ENCODE data around the gene TRABD. TPM values are rescaled to one million over a fixed set of nuclear protein-coding genes. Genes with fewer than 3 reads are reported as not detected.

Gene TRABD
- total and polyA plus RNA-seq, 4 experiments from 2014 or later = 51.5 to 126 (median 92.8) TPM

- no peak overlapping the region for H3K4me3 ChIP-seq (ENCODE audit: low read length in 2 of 2)
- peak overlapping the region in 6 of 7 donors; percentile 30 to 93 (median 67) for H3K27ac Mint-ChIP-seq
- peak overlapping the region; percentile 25 to 89 (median 47) for H3K4me3 Mint-ChIP-seq
- peak overlapping the region; percentile 98 for H3K27ac ChIP-seq (ENCODE audit: low read depth, low read length)
- POLR2A ChIA-PET (ENCODE audit: partially characterized antibody) = interaction anchor here (0.8 to 5.9 kb wide), 10 partner anchors 21 to 374 kb away, joined by 3 to 32 read pairs (median 3); partner anchors contain the start of genes CHKB, SCO2 and TYMP
- peaks cover 19% of the 10 kb centered on the region for H3K36me3 ChIP-seq (ENCODE audit: insufficient read depth, low read length)
- no peak for DNase-seq
- H3K27me3 Mint-ChIP-seq = no peaks in the 10 kb centered on the region
- CTCF ChIA-PET (ENCODE audit: partially characterized antibody) = interaction anchor here (1.0 kb wide), 1 partner anchor 374 kb away, joined by 4 read pairs; no protein-coding TSS in a partner anchor
- peaks cover 18 to 59% (median 37%) of the 10 kb centered on the region in 4 donors for H3K4me1 Mint-ChIP-seq
- H3K36me3 Mint-ChIP-seq = peaks cover 7 to 18% of the 10 kb centered on the region in 2 donors
- H3K4me1 ChIP-seq (ENCODE audit: insufficient read depth, low read length) = peaks cover 74% of the 10 kb centered on the region
- no peaks in the 10 kb centered on the region for H3K9me3 ChIP-seq (ENCODE audit: control insufficient read depth in 1 of 2, low read length in 2 of 2)
- intact Hi-C loops (cut with micrococcal nuclease) = no loop called here
- H3K9me3 Mint-ChIP-seq = no peaks in the 10 kb centered on the region
- H3K27me3 ChIP-seq (ENCODE audit: insufficient read depth, low read length) = no peaks in the 10 kb centered on the region
Measured at GRCh38 chr22:50246242-50247175, 60.8 kb downstream of the TRABD start.

- Histone ChIP-seq H3K36me3 (ENCODE audit: insufficient read depth, low read length) (peaks cover 19% of the 10 kb centered on the region), H3K4me3 (ENCODE audit: low read length in 2 of 2) (no peak overlapping the region), H3K4me1 (ENCODE audit: insufficient read depth, low read length) (peaks cover 64% of the 10 kb centered on the region), H3K9me3 (ENCODE audit: control insufficient read depth in 1 of 2, low read length in 2 of 2) (no peaks in the 10 kb centered on the region), H3K27me3 (ENCODE audit: insufficient read depth, low read length) (no peaks in the 10 kb centered on the region), H3K27ac (ENCODE audit: low read depth, low read length) (peak overlapping the region; percentile 48)
- DNase-seq = peak in 4 of 5 donors; percentile 66 to 81 (median 72)
- intact Hi-C loops (cut with micrococcal nuclease) = no loop called here
- Mint-ChIP-seq H3K4me1 (peaks cover 12 to 51% (median 30%) of the 10 kb centered on the region in 4 donors), H3K36me3 (peaks cover 7 to 18% of the 10 kb centered on the region in 2 donors), H3K4me3 (peak overlapping the region in 7 of 8 donors; percentile 6 to 89 (median 66)), H3K27me3 (no peaks in the 10 kb centered on the region), H3K27ac (peak overlapping the region in 6 of 7 donors; percentile 87 to 95 (median 90)), H3K9me3 (no peaks in the 10 kb centered on the region)
- ChIA-PET POLR2A (ENCODE audit: partially characterized antibody) (interaction anchor here (1.1 kb wide), 2 partner anchors 22 to 94 kb away, joined by 3 read pairs; no protein-coding TSS in a partner anchor), CTCF (ENCODE audit: partially characterized antibody) (interaction anchor here (1.0 kb wide), 1 partner anchor 373 kb away, joined by 4 read pairs; no protein-coding TSS in a partner anchor)
Measured at GRCh38 chr22:50247748-50248147, 62.0 kb downstream of the TRABD start.

GRCh38 chr22:50248196-50249081 lies 62.7 kb downstream of the TRABD start:
- ChIA-PET POLR2A (ENCODE audit: partially characterized antibody) (interaction anchor here (1.1 kb wide), 2 partner anchors 21 to 94 kb away, joined by 3 read pairs; no protein-coding TSS in a partner anchor), CTCF (ENCODE audit: partially characterized antibody) (no interaction called here)
- Histone ChIP-seq H3K4me1 (ENCODE audit: insufficient read depth, low read length) (peaks cover 57% of the 10 kb centered on the region), H3K4me3 (ENCODE audit: low read length in 2 of 2) (no peak overlapping the region), H3K36me3 (ENCODE audit: insufficient read depth, low read length) (peaks cover 19% of the 10 kb centered on the region), H3K27ac (ENCODE audit: low read depth, low read length) (no peak overlapping the region), H3K9me3 (ENCODE audit: control insufficient read depth in 1 of 2, low read length in 2 of 2) (no peaks in the 10 kb centered on the region), H3K27me3 (ENCODE audit: insufficient read depth, low read length) (no peaks in the 10 kb centered on the region)
- Mint-ChIP-seq H3K4me1 (peaks cover 12 to 46% (median 28%) of the 10 kb centered on the region in 4 donors), H3K36me3 (peaks cover 7 to 18% of the 10 kb centered on the region in 2 donors), H3K4me3 (peak overlapping the region in 5 of 8 donors; percentile 17 to 89 (median 46)), H3K9me3 (no peaks in the 10 kb centered on the region), H3K27me3 (no peaks in the 10 kb centered on the region), H3K27ac (peak overlapping the region in 5 of 7 donors; percentile 87 to 95 (median 90))
- DNase-seq = no peak
- intact Hi-C loops (cut with micrococcal nuclease) = no loop called here

Other genes with a start within 250 kb of the TRABD start
- 10 to 100 TPM; 58.8 to 62.3 TPM for gene PIM3, start 225.1 kb upstream of the TRABD start, total RNA-seq
- gene PIM3, start 225.1 kb upstream of the TRABD start, polyA plus RNA-seq = 10 to 100 TPM; 48.1 to 49.7 TPM
- not detected for gene IL17REL, start 173.1 kb upstream of the TRABD start, total RNA-seq
- gene IL17REL, start 173.1 kb upstream of the TRABD start, polyA plus RNA-seq = not detected
- not detected for gene TTLL8, start 127.6 kb upstream of the TRABD start, total RNA-seq
- gene TTLL8, start 127.6 kb upstream of the TRABD start, polyA plus RNA-seq = not detected
- not detected for gene MLC1, start 100.5 kb upstream of the TRABD start, total RNA-seq
- under 1 TPM in 1 of 2 donors, not detected in 1; 0.28 TPM for gene MLC1, start 100.5 kb upstream of the TRABD start, polyA plus RNA-seq
- not detected for gene MOV10L1, start 95.9 kb upstream of the TRABD start, total RNA-seq
- not detected for gene MOV10L1, start 95.9 kb upstream of the TRABD start, polyA plus RNA-seq
- not detected for gene PANX2, start 15.2 kb upstream of the TRABD start, total RNA-seq
- not detected for gene PANX2, start 15.2 kb upstream of the TRABD start, polyA plus RNA-seq
- gene SELENOO, start 15.1 kb downstream of the TRABD start, total RNA-seq = 10 to 100 TPM; 33.8 to 34.8 TPM
- gene SELENOO, start 15.1 kb downstream of the TRABD start, polyA plus RNA-seq = 1 to 10 TPM; 2.0 to 6.6 TPM
- 100 to 1,000 TPM; 132 to 133 TPM for gene TUBGCP6, start 59.1 kb downstream of the TRABD start, total RNA-seq
- gene TUBGCP6, start 59.1 kb downstream of the TRABD start, polyA plus RNA-seq = 10 to 100 TPM; 16.5 to 20.5 TPM
- gene HDAC10, start 65.4 kb downstream of the TRABD start, total RNA-seq = 100 to 1,000 TPM; 141 to 151 TPM
- 1 to 10 TPM; 3.8 to 6.8 TPM for gene HDAC10, start 65.4 kb downstream of the TRABD start, polyA plus RNA-seq
- gene MAPK12, start 75.8 kb downstream of the TRABD start, total RNA-seq = 1 to 10 TPM; 2.9 TPM
- under 1 TPM in 1 of 2 donors, not detected in 1; 0.05 TPM for gene MAPK12, start 75.8 kb downstream of the TRABD start, polyA plus RNA-seq
- 1 to 10 TPM; 1.6 to 1.7 TPM for gene MAPK11, start 84.5 kb downstream of the TRABD start, total RNA-seq
- gene MAPK11, start 84.5 kb downstream of the TRABD start, polyA plus RNA-seq = under 1 TPM; 0.10 to 0.54 TPM
- gene PLXNB2, start 121.7 kb downstream of the TRABD start, total RNA-seq = 1 to 10 TPM; 2.8 to 4.6 TPM
- gene PLXNB2, start 121.7 kb downstream of the TRABD start, polyA plus RNA-seq = under 1 TPM in 1 of 2 donors, not detected in 1; 0.40 TPM
- gene DENND6B, start 141.1 kb downstream of the TRABD start, total RNA-seq = 1 to 10 TPM; 1.5 to 2.4 TPM
- under 1 TPM; 0.22 to 0.36 TPM for gene DENND6B, start 141.1 kb downstream of the TRABD start, polyA plus RNA-seq
- gene PPP6R2, start 157.4 kb downstream of the TRABD start, total RNA-seq = 10 to 100 TPM; 80.1 to 91.2 TPM
- 10 to 100 TPM; 13.3 to 27.7 TPM for gene PPP6R2, start 157.4 kb downstream of the TRABD start, polyA plus RNA-seq